GM18519 (cell line): ENCODE data around the gene LMNA.
"Not testable (repeated sequence)": the region's sequence is repeated elsewhere in the genome, so short reads cannot be mapped to it uniquely, and the experiment has no call there.

Experiments
- ATAC-seq: cut with Tn5 transposase; IDR thresholded peaks from one replicate; pipeline ENCODE4 v1.9.1; 2021; ENCODE audit warnings: mild to moderate bottlenecking, moderate library complexity; ENCODE audit not compliant: unreplicated experiment, low FRiP score

The LMNA gene

DNA sequence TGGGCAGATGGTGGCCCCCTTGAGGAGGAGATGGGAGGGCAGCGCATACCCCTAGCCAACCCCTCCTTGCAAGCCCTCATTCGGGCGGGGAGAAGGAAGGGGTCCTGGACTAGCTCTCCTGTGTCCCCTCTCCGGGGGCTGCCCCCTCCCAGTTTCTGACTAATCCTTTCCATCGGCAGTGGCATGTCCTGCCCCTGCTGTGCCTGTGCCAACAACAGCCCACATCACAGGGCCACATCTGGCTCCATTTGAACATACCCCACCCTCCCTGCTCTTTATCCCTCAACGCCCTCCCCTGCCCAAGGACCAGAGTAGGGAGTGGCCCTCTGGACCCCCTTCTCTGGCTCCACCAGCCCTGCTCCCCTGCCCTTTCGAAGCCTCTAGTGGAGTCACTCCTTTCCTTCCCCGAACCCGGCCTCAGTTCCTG is 11.0 kb upstream of the LMNA start:
- ATAC-seq, result no peak

DNA sequence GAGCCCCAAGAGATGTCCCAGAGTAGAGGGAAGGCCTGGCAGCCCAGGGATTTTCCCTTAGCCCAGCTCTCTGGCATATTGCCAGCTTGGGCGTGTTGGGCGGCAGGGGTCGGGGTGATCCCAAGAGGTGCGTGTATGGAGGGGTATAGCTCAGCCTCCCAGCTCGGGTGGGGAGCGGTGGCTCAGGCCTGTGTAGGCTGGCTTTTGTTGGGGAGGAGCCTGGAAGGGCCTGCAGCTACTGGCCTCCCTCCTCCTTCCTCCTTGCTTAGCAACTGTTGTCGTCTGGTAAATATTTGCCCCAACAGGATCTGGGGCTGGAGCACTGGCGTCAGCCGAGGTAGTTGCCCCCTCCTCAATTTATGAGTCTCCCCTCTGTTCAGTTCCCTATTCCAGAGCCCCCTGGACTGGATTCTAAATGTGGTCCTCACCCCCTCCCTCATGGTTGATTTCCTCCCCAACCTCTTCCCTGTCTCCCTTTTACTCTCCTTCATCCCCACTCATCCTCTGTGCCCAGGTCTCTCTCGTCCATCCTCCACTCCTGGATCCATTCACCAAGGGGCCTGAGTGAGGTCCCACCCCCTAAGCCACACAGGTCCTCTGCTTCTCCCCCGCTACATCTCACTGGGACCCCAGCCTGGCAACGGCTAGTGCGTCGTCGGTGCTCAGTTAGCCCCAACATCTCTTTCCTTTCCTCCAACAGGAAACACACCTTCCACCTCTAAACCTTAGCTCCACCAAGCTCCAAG is 10.3 kb upstream of the LMNA start:
- ATAC-seq, result no peak

- ATAC-seq, result no peak
Observed at GRCh38 chr1:156104861-156105832, 9.4 kb upstream of the LMNA start.

DNA sequence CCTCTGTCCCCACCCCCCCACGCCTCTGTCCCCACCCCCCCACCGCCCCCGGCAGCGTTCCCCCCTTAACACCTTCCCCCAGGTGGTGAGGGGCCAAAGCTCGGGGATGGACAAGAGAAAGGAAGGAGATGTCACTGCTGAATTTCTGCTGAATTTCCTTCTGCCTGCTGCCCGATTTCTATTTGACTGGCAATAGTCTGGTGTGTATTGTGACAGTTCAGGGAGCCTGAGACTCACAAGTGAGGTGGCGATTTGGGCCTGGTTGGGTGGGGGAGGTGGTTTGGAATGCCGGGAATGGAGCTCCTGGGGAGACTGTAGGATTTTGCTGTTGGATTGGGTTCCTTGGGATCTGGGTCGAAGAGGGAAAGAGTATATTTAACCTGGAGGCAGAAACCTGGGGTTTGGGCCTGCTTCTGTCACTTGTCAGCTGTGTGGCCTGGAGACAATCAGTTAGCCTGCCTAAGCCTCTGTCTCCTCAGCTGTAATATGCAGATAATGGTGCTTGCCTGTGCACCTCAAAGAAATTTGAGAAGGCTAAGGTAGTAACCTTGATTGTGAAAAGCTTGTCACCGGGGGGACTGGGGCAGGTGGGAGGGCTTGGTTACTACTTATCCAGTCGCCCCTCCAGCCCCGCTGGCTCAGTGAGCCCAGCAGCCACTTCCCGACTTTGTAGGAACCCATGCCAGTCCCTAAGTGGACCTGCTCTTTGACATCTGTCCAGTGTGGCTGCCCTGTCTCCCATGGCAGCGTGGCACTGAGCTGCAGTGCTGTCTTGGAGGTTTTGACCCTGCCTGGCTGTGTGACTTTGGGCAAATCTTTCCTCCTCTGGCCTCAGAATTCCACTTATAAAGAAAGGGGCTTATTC is 7.7 kb upstream of the LMNA start:
- no peak for ATAC-seq

DNA sequence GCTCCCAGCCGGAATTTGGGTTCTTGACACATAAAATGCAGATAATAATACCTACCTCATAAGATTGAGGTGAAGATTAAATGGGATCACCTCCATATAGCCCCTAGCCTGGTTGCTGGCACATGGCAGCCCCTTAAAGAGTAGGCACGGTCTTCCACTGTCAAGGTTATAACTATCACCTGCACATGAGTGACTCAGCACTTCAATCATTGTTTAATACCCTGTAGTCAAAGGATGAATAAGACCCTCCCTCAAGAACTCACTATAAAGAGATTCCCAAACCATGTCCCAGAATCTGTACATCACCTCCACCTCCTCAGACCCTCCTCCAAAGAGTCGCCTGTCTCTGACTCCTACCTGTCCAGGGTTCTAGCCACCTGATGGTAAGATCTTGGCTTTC is 6.5 kb upstream of the LMNA start:
- no peak for ATAC-seq

DNA sequence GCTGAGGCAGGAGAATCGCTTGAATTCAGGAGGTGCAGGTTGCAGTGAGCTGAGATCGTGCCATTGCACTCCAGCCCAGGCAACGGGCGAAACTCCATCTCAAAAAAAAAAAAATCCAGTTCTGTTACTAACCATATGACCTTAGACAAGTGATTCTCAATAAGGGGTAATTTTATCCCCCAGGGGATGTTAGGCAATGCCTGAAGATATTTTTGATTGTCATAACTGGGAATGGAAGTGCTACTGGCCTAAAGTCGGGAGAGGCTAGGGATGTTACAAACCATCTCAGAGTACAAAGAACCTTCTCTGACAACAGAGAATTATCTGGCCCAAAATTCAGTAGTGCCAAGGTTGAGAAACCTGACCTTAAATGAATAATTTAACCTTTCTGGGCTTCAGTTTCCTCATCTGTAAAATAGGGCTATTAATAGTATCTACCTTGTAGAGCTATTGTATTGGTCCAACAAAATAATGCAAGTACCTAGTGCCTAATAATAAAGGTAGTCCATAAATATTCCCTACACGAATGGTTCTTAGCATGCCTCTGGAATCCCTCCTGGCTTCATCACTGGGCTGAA is 5.8 kb upstream of the LMNA start:
- ATAC-seq, result no peak

GRCh38 chr1:156110252-156110651 is 4.3 kb upstream of the LMNA start:
- ATAC-seq, result no peak

GRCh38 chr1:156111355-156111962 is 3.1 kb upstream of the LMNA start:
- ATAC-seq, result no peak

GRCh38 chr1:156112276-156113137 is 2.0 kb upstream of the LMNA start:
- no peak for ATAC-seq

- no peak for ATAC-seq
Observed at GRCh38 chr1:156113282-156113950, 1.1 kb upstream of the LMNA start.

GRCh38 chr1:156114919-156115513 is 505 bp downstream of the LMNA start:
- ATAC-seq, result no peak

DNA sequence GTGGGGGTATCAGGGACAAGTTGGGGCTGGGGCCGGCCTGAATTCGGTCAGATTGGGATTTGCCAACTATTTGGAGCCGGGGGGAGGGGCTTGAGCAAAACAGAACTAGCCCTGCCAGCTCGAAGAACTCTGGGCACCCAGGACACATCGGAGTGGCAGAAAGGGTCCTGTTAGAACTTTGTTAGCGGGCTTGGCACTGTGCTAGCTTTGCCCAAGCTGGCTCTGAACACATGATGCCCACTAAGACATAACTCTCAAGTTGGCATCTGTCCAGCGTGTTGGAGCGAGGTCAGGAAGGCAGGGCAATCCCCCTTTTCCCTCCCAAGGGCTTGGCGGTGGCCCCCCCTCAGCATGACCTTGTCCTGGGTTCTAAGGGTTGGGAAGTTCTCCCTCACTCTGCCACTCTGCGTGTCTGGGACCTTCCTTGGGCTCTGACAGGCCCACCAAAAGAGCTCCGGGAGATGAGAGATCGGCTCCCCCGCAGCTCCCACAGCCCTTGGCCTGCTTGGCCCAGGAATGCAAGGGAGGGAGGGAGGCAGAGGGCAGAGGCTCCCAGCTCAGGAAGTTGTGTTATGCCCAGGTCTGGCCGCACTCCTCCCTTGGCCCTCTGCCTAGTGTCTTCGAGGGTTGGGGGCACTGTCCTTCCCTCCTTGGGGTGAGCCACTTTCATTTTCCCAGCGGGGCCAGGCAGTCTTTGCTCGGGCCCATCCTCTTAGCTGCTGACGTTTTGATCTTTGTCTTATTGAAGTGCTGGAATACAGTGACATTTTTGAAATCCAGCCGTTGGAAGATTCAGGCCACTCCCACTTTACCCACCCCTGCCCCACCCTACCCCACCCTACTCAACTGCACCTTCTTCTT is 1.2 kb downstream of the LMNA start:
- no peak for ATAC-seq

GRCh38 chr1:156116731-156117130 is 2.2 kb downstream of the LMNA start:
- ATAC-seq, result not testable (repeated sequence)

DNA sequence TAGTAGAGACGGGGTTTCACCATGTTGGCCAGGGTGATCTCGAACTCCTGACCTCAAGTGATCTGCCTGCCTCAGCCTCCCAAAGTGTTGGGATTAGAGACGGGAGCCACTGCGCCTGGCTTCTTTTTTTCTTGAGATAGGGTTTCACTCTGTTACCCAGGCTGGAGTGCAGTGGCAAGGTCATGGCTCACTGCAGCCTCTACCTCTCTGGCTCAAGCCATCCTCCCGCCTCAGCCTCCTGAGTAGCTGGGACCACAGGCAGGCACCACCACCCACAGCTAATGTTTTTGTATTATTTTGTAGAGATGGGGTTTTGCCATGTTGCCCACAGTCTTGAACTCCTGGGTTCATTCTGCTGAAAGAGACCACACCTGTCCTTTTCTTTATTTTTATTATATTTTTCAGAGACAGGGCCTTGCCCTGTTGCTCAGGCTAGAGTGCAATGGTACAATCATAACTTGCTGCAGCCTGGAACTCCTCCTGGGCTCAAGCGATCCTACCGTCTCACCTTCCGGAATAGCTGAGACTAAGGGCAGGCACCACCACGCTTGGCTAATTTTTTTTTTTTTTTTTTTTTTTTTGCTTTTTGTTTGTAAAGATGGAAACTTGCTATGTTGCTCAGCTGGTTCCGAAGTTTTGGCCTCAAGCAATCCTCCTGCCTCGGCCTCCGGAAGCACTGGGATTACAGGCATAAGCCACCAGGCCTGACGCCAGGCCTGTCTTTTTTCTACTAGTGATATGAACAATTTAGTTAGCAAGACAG is 3.1 kb downstream of the LMNA start:
- ATAC-seq, result no peak

DNA sequence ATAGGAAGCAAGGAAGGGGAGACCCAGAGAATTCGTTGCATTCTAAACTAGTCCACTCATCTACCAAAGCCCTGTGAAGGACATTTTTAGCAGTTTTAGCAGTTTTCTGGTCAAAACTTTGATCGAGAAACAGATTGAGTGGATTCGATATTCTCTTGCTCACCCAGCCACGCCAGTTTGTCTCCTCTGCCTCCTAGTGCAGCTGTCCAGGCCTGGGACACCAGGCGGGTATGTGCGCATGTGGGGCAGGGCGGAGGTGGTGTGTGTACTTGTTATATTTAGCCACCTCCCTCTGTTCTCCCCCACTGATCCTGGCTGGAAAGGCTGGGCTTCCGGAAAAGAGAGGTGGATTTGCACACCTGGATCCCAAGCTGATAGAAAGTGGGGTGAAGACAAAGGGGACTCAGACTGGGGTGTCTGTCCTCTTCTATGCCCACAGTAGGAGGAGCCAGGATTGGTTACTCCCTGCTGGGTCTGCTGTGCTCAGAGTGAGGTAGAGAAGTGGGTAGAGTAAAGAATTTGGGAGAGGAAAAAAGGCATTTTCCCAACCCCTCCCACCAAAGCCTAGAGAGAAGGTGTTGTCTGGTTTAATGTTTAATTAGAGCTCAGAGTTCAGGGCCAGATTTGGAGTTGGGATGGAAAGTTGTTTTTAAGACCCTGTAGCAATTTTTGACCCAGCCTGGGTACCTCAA is 3.8 kb downstream of the LMNA start:
- no peak for ATAC-seq
